HCT116 (cell line): Measurements from ENCODE around the gene BCAR1.

Experiments used
- CEBPB ChIP-seq: IDR thresholded peaks from 2 replicates; pipeline ENCODE4 v1.6.1; 2012; ENCODE audit warnings: low read depth
- CTCF ChIP-seq, 3 experiments: fragments of 200-600 bp in 1 of 3; sonication (generic) in 1 of 3; IDR thresholded peaks in 2 of 3; conservative IDR thresholded peaks in 1 of 3; 2 replicates each; pipeline ENCODE4 v1.5.1; 2012 to 2017; ENCODE audit warnings: low read depth in 2 of 3, low read length in 2 of 3, antibody characterized with exemption in 1 of 3, borderline replicate concordance in 1 of 3, control low read depth in 1 of 3, mild to moderate bottlenecking in 1 of 3, mixed read lengths in 1 of 3, mixed run types in 1 of 3, moderate library complexity in 1 of 3; ENCODE audit not compliant: insufficient read depth in 1 of 3
- EGR1 ChIP-seq: IDR thresholded peaks from 2 replicates; pipeline ENCODE4 v1.6.1; 2012; ENCODE audit warnings: low read depth
- EZH2 ChIP-seq: fragments of 200-600 bp; sonication (generic); IDR thresholded peaks from 2 replicates; pipeline ENCODE4 v1.6.1; 2017; ENCODE audit warnings: antibody characterized with exemption, mixed run types
- EZH2phosphoT487 ChIP-seq: fragments of 200-600 bp; IDR thresholded peaks from 2 replicates; pipeline ENCODE4 v1.6.1; 2018; ENCODE audit warnings: antibody characterized with exemption, borderline replicate concordance
- JUND ChIP-seq: IDR thresholded peaks from 2 replicates; pipeline ENCODE4 v1.6.1; 2012
- POLR2AphosphoS5 ChIP-seq: IDR thresholded peaks from 2 replicates; pipeline ENCODE4 v1.6.1; 2011; ENCODE audit warnings: mild to moderate bottlenecking, low read depth, low read length, moderate library complexity
- TCF7L2 ChIP-seq: IDR thresholded peaks from 2 replicates; pipeline ENCODE4 v1.7.0; 2011; ENCODE audit warnings: borderline replicate concordance, inconsistent platforms; ENCODE audit not compliant: insufficient read depth, insufficient read length; ENCODE audit errors: extremely low read depth
- YY1 ChIP-seq: IDR thresholded peaks from 2 replicates; pipeline ENCODE4 v1.6.1; 2011; ENCODE audit warnings: low read length, low read depth, moderate library complexity, mild to moderate bottlenecking; ENCODE audit not compliant: insufficient replicate concordance; ENCODE audit errors: extremely low read depth
- ZBTB33 ChIP-seq: IDR thresholded peaks from 2 replicates; pipeline ENCODE4 v1.6.1; 2011; ENCODE audit warnings: mild to moderate bottlenecking, low read length, moderate library complexity; ENCODE audit not compliant: insufficient replicate concordance; ENCODE audit errors: extremely low read depth
- TF ChIP-seq, protein P1 (sequence below): IDR thresholded peaks from 2 replicates; pipeline ENCODE4 v1.6.1; 2012; ENCODE audit warnings: low read depth
- TF ChIP-seq, protein P2 (sequence below): IDR thresholded peaks from 2 replicates; pipeline ENCODE4 v1.6.1; 2012

DNA sequence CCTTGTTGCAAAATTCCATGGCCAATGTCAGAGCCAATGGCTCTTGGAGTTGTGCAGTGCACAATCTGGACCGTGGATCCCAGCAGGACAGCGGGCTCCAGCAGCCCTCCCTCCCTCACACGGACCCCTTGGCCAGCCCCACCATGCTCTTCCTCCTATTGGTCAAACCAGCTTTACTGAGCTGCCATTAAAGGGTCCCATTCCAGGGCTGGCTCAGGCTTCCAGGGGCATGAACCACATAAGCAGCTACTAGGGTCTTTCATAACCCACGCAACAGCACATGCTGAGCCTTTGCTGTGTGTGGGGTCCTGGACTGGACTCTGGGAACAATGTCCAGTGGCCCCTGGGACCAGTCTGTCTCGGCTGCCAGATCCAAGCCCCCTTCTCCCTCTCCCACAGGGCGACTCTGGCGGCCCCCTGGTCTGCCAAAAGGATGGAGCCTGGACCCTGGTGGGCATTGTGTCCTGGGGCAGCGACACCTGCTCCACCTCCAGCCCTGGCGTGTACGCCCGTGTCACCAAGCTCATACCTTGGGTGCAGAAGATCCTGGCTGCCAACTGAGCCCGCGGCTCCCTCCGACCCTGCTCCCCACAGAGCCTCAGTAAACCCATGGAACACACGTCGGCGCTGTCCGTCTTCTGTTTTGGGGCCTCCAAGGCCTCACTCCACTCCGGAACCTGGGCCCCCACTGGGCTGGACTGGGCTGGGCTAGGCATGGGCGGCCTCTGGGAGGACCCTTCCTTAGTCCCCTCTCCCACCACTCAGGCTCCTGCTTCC lies 26.9 kb downstream of the BCAR1 start:
- TF ChIP-seq CTCF (IDR thresholded peaks at IDR 0.05 in 2 of 3, conservative IDR thresholded peaks at IDR 0.05 in 1 of 3; ENCODE audit: borderline replicate concordance in 1 of 3, insufficient read depth in 1 of 3, low read depth in 2 of 3, low read length in 2 of 3) (no peak), EZH2phosphoT487 (no peak), EGR1 (no peak), EZH2 (no peak), YY1 (no peak), POLR2AphosphoS5 (no peak), CEBPB (no peak), ZBTB33 (no peak), JUND (no peak), TCF7L2 (no peak)
- TF ChIP-seq, protein P1, sequence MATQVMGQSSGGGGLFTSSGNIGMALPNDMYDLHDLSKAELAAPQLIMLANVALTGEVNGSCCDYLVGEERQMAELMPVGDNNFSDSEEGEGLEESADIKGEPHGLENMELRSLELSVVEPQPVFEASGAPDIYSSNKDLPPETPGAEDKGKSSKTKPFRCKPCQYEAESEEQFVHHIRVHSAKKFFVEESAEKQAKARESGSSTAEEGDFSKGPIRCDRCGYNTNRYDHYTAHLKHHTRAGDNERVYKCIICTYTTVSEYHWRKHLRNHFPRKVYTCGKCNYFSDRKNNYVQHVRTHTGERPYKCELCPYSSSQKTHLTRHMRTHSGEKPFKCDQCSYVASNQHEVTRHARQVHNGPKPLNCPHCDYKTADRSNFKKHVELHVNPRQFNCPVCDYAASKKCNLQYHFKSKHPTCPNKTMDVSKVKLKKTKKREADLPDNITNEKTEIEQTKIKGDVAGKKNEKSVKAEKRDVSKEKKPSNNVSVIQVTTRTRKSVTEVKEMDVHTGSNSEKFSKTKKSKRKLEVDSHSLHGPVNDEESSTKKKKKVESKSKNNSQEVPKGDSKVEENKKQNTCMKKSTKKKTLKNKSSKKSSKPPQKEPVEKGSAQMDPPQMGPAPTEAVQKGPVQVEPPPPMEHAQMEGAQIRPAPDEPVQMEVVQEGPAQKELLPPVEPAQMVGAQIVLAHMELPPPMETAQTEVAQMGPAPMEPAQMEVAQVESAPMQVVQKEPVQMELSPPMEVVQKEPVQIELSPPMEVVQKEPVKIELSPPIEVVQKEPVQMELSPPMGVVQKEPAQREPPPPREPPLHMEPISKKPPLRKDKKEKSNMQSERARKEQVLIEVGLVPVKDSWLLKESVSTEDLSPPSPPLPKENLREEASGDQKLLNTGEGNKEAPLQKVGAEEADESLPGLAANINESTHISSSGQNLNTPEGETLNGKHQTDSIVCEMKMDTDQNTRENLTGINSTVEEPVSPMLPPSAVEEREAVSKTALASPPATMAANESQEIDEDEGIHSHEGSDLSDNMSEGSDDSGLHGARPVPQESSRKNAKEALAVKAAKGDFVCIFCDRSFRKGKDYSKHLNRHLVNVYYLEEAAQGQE: no peak
- TF ChIP-seq, protein P2, sequence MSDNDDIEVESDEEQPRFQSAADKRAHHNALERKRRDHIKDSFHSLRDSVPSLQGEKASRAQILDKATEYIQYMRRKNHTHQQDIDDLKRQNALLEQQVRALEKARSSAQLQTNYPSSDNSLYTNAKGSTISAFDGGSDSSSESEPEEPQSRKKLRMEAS: no peak
